ENCODE measurements around the gene AMH. TPM values are rescaled to one million over a fixed set of nuclear protein-coding genes. Genes with fewer than 3 reads are reported as not detected.

AMH gene
- total RNA-seq = 0.52 and 1.3 TPM in 2 replicates

DNA sequence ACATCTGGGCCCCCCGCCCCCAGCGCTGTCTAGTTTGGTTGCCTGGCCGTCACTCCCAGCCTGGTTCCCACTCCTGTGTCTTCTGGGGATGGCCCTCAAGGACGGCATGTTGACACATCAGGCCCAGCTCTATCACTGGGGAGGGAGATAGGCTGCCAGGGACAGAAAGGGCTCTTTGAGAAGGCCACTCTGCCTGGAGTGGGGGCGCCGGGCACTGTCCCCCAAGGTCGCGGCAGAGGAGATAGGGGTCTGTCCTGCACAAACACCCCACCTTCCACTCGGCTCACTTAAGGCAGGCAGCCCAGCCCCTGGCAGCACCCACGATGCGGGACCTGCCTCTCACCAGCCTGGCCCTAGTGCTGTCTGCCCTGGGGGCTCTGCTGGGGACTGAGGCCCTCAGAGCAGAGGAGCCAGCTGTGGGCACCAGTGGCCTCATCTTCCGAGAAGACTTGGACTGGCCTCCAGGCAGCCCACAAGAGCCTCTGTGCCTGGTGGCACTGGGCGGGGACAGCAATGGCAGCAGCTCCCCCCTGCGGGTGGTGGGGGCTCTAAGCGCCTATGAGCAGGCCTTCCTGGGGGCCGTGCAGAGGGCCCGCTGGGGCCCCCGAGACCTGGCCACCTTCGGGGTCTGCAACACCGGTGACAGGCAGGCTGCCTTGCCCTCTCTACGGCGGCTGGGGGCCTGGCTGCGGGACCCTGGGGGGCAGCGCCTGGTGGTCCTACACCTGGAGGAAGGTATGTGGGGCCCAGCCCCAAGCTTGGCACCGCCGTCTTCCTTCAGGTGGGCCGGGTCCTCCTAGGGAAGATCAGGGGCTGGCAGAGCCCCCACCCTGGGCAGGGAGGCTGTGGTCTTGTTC is at the start of gene AMH:
Gene AMH (plus strand): TSS at position 314 of the 857 bp plus-strand sequence. CDS start 10 bp downstream, at position 324.

DNA sequence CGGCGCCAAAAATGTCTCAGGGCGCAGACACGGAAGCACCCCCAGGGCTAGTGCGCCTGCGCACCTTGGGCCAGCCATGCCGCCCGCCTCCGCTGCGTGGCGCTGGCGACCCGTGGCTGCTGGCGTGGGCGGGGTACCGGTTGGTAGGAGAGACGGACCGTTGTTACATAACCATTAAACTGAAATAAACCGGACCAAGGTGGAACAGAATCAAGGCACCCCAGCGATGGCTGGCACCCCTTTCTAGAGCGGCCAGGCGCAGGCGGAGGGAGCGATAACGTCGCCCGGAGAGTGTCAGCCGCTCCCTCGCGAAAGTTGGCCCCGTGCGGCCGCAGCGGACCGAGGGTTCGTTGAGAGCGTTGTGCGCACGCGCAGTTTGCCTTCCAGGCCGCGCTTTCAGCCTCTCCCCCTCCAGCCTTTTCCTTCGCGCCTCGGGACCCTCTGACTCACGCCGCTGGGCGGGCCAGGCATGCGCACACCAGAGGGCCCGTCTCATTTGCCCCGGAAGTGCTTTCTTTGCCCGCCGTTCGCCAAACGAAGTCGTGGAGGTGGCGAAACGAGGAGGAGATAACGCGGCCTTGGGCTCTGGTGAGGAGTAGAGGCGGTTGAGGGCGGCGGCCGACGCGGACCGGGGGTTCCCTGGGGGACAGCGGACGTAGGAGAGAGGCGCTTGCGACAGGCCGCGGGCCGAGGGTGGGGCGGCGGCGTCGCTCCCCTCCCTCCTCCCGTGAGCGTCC is 12.6 kb upstream of the AMH start, which contains the start of the genes PLEKHJ1 and SF3A2:
Gene PLEKHJ1 (minus strand): TSS at position 16 of the 737 bp plus-strand sequence. CDS start 81 bp downstream, outside the sequence.
Gene SF3A2 (plus strand): TSS at position 511 of the 737 bp plus-strand sequence. CDS start 6,595 bp downstream, outside the sequence.

DNA sequence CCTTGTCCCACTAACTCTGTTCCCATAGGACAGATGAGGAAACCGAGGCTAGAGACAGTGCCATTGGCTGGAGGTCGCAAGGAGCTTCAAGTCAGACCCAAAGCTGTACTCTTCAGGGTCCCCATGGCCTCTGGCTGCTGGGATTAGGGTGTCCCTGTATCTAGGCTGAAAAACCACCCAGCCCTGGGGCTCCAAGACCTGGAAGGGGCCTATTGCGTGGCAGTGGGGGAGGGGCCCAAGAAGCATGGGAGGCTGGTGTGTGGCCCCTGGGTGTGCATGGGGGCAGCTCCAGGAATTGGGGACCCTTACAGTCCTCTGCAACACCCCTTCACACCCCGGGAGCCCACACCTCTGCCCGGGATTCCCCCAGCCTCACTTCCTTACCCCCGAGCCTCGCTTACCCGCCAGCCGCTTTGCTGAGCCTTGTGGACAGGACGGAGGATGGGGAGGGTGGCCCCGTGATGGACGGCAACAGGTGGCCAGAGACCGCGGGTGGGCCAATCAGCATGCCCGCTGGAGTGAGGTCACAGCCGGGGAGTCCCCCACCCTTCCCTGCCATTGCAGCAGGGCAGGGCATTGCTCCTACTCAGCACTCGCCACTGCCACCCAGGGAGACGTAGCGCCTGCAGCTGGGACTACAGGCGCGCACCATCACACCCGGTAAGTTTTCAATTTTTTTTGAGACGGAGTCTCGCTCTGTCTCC is 7.0 kb downstream of the AMH start, which contains the start of gene JSRP1:
Gene JSRP1 (minus strand): TSS at position 436 of the 704 bp plus-strand sequence. CDS start 1,103 bp downstream, outside the sequence.

DNA sequence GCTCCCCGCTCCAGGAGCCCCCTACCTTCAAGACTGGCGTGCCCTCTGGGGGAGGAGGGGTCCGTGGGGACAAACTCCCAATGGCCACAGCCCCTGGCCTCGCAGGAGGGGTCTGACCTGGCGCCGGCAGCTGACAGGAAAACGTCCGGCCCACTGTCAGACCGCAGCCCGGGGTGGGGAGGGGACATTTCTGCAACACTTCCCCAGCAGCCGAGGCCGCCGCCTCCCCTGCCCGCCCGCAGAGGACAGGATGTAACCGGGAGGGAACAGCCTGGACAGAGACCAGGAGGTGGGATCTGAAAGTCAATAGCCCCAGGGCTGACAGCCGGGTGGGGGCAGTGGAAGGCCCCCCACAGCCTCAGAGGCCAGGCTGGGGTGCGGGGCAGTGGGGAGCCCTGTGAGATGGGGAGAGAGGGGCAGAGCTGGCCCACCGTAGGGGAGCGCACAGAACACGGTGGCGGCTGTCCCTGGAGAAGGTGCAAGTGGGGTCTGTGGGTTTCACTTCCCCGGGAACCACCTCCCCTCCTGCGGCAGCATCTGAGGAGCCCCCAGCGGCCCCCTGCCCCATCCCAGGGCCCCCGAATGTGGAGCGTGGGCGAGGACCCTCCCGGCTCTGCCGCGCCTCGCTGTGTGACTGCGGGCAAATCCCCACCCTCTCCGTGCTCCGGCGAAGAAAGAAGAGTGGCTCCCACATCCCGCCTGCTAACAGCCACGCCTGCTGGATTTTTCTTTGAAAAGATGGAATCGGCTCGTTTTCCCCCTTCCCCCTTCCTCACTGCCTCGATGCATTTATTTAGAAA is 33.1 kb downstream of the AMH start, which contains the start of gene PEAK3:
Gene PEAK3 (minus strand): TSS at position 114 of the 800 bp plus-strand sequence. CDS start 1,244 bp downstream, outside the sequence.

Other genes starting within 250 kb of the AMH start
- 116 and 142 TPM in 2 replicates for gene BTBD2, start 233.6 kb upstream of the AMH start, total RNA-seq
- 136 and 225 TPM in 2 replicates for gene MKNK2, start 198.1 kb upstream of the AMH start, total RNA-seq
- 32.0 and 42.9 TPM in 2 replicates for gene MOB3A, start 153.0 kb upstream of the AMH start, total RNA-seq
- gene IZUMO4, start 152.4 kb upstream of the AMH start, total RNA-seq = 0.72 and 1.1 TPM in 2 replicates
- 162 and 205 TPM in 2 replicates for gene AP3D1, start 97.8 kb upstream of the AMH start, total RNA-seq
- 7.8 and 8.6 TPM in 2 replicates for gene DOT1L, start 85.4 kb upstream of the AMH start, total RNA-seq
- gene PLEKHJ1, start 13.0 kb upstream of the AMH start, total RNA-seq = 31.3 and 34.6 TPM in 2 replicates
- gene SF3A2, start 12.5 kb upstream of the AMH start, total RNA-seq = 43.5 and 57.9 TPM in 2 replicates
- gene JSRP1, start 7.1 kb downstream of the AMH start, total RNA-seq = 0.36 TPM in 1 of 2 replicates, not detected in the other
- gene PEAK3, start 32.9 kb downstream of the AMH start, total RNA-seq = not detected in 2 replicates
- not detected in 2 replicates for gene LINGO3, start 58.8 kb downstream of the AMH start, total RNA-seq
- gene LSM7, start 79.3 kb downstream of the AMH start, total RNA-seq = 35.3 and 46.2 TPM in 2 replicates
- 45.7 and 64.5 TPM in 2 replicates for gene SPPL2B, start 79.4 kb downstream of the AMH start, total RNA-seq
- 0.17 TPM in 1 of 2 replicates, not detected in the other for gene TMPRSS9, start 110.9 kb downstream of the AMH start, total RNA-seq
- 22.5 and 31.0 TPM in 2 replicates for gene TIMM13, start 178.3 kb downstream of the AMH start, total RNA-seq
- gene LMNB2, start 207.6 kb downstream of the AMH start, total RNA-seq = 43.5 and 51.4 TPM in 2 replicates
- gene GADD45B, start 226.8 kb downstream of the AMH start, total RNA-seq = 16.9 and 20.5 TPM in 2 replicates

Data from smooth muscle cell of the pulmonary artery (primary cell).